GM23338 (cell line): ENCODE data around the gene TRIM59. TPM values are rescaled to one million over a fixed set of nuclear protein-coding genes. Genes with fewer than 3 reads are reported as not detected.

Experiments
- ATAC-seq: fragments of 200-7000 bp; cut with Tn5 transposase; 3 replicates; pipeline ENCODE4 v1.9.1; 2020
- DNase-seq: peaks from one replicate; pipeline ENCODE4 v3.0.0-alpha.2; 2015; ENCODE audit warnings: low spot score
- H2AFZ ChIP-seq: fragments of 200-600 bp; sonication (generic); 2 replicates; pipeline ENCODE4 v1.8.0; 2016; ENCODE audit warnings: antibody characterized with exemption, mild to moderate bottlenecking, moderate library complexity
- H3F3A ChIP-seq: fragments of 200-600 bp; sonication (generic); replicated peaks from 2 replicates; pipeline ENCODE4 v1.8.0; 2017; ENCODE audit warnings: antibody characterized with exemption, mixed run types, low read depth
- H3K27ac ChIP-seq: fragments of 200-600 bp; sonication (generic); 2 replicates; pipeline ENCODE4 v1.6.1; 2016; ENCODE audit warnings: low read depth
- H3K27me3 ChIP-seq: fragments of 200-600 bp; sonication (generic); 2 replicates; pipeline ENCODE4 v1.8.0; 2016; ENCODE audit warnings: mild to moderate bottlenecking, mixed run types, moderate library complexity; ENCODE audit not compliant: insufficient read depth
- H3K36me3 ChIP-seq: fragments of 200-600 bp; sonication (generic); 2 replicates; pipeline ENCODE4 v1.8.0; 2016; ENCODE audit warnings: mild to moderate bottlenecking; ENCODE audit not compliant: insufficient read depth
- H3K4me1 ChIP-seq: fragments of 200-600 bp; sonication (generic); 2 replicates; pipeline ENCODE4 v1.8.0; 2016; ENCODE audit warnings: mild to moderate bottlenecking, moderate library complexity; ENCODE audit not compliant: insufficient read depth
- H3K4me2 ChIP-seq: fragments of 200-600 bp; sonication (generic); 2 replicates; pipeline ENCODE4 v1.7.1; 2017; ENCODE audit warnings: mixed run types
- H3K4me3 ChIP-seq: fragments of 200-600 bp; sonication (generic); 2 replicates; pipeline ENCODE4 v1.6.1; 2016; ENCODE audit warnings: mixed run types
- H3K79me2 ChIP-seq: fragments of 200-600 bp; sonication (generic); replicated peaks from 2 replicates; pipeline ENCODE4 v1.8.0; 2017; ENCODE audit warnings: mild to moderate bottlenecking; ENCODE audit not compliant: insufficient read depth
- H3K9me2 ChIP-seq: fragments of 200-600 bp; sonication (generic); 2 replicates; pipeline ENCODE4 v1.8.0; 2017; ENCODE audit not compliant: insufficient read depth
- H4K20me1 ChIP-seq: fragments of 200-600 bp; sonication (generic); replicated peaks from 2 replicates; pipeline ENCODE4 v1.8.0; 2017; ENCODE audit warnings: mild to moderate bottlenecking; ENCODE audit not compliant: insufficient read depth
- H3K27ac Mint-ChIP-seq: 2 replicates; pipeline ENCODE4 v1.8.0; 2020; ENCODE audit warnings: inconsistent platforms, mild to moderate bottlenecking, moderate library complexity, mixed read lengths
- H3K27me3 Mint-ChIP-seq: 3 replicates; pipeline ENCODE4 v1.8.0; 2022; ENCODE audit warnings: low read depth, mild to moderate bottlenecking, moderate library complexity, mixed read lengths, inconsistent platforms; ENCODE audit not compliant: insufficient read depth, poor library complexity
- H3K36me3 Mint-ChIP-seq: 3 replicates; pipeline ENCODE4 v1.8.0; 2021; ENCODE audit warnings: low read depth, mild to moderate bottlenecking, inconsistent platforms, moderate library complexity, mixed read lengths
- H3K4me1 Mint-ChIP-seq: 3 replicates; pipeline ENCODE4 v1.8.0; 2020; ENCODE audit warnings: mild to moderate bottlenecking, inconsistent platforms, mixed read lengths
- H3K4me3 Mint-ChIP-seq: 3 replicates; pipeline ENCODE4 v1.8.0; 2021; ENCODE audit warnings: moderate library complexity, mild to moderate bottlenecking, inconsistent platforms, mixed read lengths
- H3K9me3 Mint-ChIP-seq: 3 replicates; pipeline ENCODE4 v1.8.0; 2020; ENCODE audit warnings: moderate library complexity, mild to moderate bottlenecking, inconsistent platforms, mixed read lengths
- CREB1 ChIP-seq: fragments of 250-450 bp; sonication (Bioruptor Pico); IDR thresholded peaks from 2 replicates; pipeline ENCODE4 v1.5.0; 2020; ENCODE audit warnings: low read depth, mild to moderate bottlenecking, moderate library complexity
- EZH2phosphoT487 ChIP-seq: fragments of 200-600 bp; sonication (generic); IDR thresholded peaks from one replicate; pipeline ENCODE4 v1.8.1; 2018; ENCODE audit warnings: antibody characterized with exemption; ENCODE audit not compliant: unreplicated experiment
- JUNB ChIP-seq: IDR thresholded peaks from one replicate; pipeline ENCODE4 v1.6.1; 2016; ENCODE audit warnings: antibody characterized with exemption; ENCODE audit not compliant: unreplicated experiment
- NANOG ChIP-seq: IDR thresholded peaks from 2 replicates; pipeline ENCODE4 v1.6.1; 2016; ENCODE audit warnings: antibody characterized with exemption, borderline replicate concordance
- POLR2AphosphoS5 ChIP-seq: IDR thresholded peaks from 2 replicates; pipeline ENCODE4 v1.6.1; 2016; ENCODE audit warnings: antibody characterized with exemption, low read depth
- STAT1 ChIP-seq: IDR thresholded peaks from one replicate; pipeline ENCODE4 v1.6.1; 2016; ENCODE audit warnings: antibody characterized with exemption; ENCODE audit not compliant: unreplicated experiment
- ZNF114 ChIP-seq: fragments of 250-450 bp; sonication (Bioruptor Pico); IDR thresholded peaks from 2 replicates; pipeline ENCODE4 v1.5.0; 2020; ENCODE audit warnings: mild to moderate bottlenecking, moderate library complexity
- ZNF331 ChIP-seq: fragments of 250-450 bp; sonication (Bioruptor Pico); IDR thresholded peaks from 2 replicates; pipeline ENCODE4 v1.5.0; 2020; ENCODE audit warnings: low read depth, mild to moderate bottlenecking, moderate library complexity
- ZNF462 ChIP-seq: fragments of 250-450 bp; sonication (Bioruptor Pico); IDR thresholded peaks from 2 replicates; pipeline ENCODE4 v1.5.0; 2020; ENCODE audit warnings: mild to moderate bottlenecking, moderate library complexity
- polyA plus RNA-seq: library from polyadenylated mRNA; unstranded; fragments of >200 nt; fragmentation: Nextera tagmentation; extraction: Ambion mirVana; gene quantifications from 2 replicates; pipeline ENCODE4 v1.2.1, GENCODE V29; 2016
- total RNA-seq: library from RNA; depleted of rRNA; stranded (reverse); fragments of >200 nt; shearing (Covaris generic); gene quantifications from 2 replicates; pipeline ENCODE4 v1.2.3, GENCODE V29; 2014
- TF ChIP-seq, protein P1 (sequence below): IDR thresholded peaks from one replicate; pipeline ENCODE4 v1.6.1; 2018; ENCODE audit warnings: antibody characterized with exemption; ENCODE audit not compliant: unreplicated experiment
- TF ChIP-seq, protein P2 (sequence below), 2 experiments: fragments of 200-600 bp in 1 of 2; sonication (generic) in 1 of 2; conservative IDR thresholded peaks; 2 replicates each; pipeline versions ENCODE4 v1.5.1 to v1.6.1; 2016 to 2017; ENCODE audit warnings: antibody characterized with exemption in 2 of 2, low read depth in 2 of 2, mild to moderate bottlenecking in 2 of 2, moderate library complexity in 1 of 2

TRIM59 gene
- total and polyA plus RNA-seq, 2 experiments from 2014 or later: 46.2 to 98.6 TPM

DNA sequence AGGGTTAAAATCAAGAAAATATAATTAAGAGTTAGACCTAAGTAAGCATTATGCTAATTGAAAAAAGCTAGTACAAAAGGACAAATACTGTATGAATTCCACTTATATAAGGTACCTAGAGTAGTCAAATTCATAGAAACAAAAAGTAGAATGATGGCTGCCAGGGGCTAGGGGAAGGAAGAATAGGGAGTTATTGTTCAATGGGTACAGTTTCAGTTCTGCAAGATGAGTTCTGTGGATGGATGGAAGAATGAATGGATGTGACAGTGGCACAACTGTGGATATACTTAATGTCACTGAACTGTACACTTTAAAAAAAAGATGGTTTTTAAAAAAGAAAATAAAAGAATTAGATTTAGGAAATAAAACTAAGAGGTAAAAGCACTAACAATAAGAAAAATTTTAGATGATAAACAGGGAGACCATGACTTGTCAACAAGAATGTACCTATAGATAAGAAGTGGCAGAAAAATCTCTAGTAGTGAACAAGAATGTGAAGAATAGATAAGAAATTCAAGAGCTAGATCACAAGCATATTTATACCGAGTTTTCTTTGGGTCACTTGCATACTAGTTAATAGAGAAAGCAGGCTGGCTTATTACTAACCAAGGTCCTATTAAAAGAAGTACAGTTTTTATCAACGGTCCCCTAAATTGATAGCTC, 56.1 kb downstream of the TRIM59 start (continued):
- TF ChIP-seq, protein P1, sequence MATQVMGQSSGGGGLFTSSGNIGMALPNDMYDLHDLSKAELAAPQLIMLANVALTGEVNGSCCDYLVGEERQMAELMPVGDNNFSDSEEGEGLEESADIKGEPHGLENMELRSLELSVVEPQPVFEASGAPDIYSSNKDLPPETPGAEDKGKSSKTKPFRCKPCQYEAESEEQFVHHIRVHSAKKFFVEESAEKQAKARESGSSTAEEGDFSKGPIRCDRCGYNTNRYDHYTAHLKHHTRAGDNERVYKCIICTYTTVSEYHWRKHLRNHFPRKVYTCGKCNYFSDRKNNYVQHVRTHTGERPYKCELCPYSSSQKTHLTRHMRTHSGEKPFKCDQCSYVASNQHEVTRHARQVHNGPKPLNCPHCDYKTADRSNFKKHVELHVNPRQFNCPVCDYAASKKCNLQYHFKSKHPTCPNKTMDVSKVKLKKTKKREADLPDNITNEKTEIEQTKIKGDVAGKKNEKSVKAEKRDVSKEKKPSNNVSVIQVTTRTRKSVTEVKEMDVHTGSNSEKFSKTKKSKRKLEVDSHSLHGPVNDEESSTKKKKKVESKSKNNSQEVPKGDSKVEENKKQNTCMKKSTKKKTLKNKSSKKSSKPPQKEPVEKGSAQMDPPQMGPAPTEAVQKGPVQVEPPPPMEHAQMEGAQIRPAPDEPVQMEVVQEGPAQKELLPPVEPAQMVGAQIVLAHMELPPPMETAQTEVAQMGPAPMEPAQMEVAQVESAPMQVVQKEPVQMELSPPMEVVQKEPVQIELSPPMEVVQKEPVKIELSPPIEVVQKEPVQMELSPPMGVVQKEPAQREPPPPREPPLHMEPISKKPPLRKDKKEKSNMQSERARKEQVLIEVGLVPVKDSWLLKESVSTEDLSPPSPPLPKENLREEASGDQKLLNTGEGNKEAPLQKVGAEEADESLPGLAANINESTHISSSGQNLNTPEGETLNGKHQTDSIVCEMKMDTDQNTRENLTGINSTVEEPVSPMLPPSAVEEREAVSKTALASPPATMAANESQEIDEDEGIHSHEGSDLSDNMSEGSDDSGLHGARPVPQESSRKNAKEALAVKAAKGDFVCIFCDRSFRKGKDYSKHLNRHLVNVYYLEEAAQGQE: no peak
- TF ChIP-seq CREB1 (no peak), ZNF114 (CRISPR knock-in tag) (no peak), ZNF331 (CRISPR knock-in tag) (no peak), POLR2AphosphoS5 (no peak), JUNB (no peak), STAT1 (no peak)

DNA sequence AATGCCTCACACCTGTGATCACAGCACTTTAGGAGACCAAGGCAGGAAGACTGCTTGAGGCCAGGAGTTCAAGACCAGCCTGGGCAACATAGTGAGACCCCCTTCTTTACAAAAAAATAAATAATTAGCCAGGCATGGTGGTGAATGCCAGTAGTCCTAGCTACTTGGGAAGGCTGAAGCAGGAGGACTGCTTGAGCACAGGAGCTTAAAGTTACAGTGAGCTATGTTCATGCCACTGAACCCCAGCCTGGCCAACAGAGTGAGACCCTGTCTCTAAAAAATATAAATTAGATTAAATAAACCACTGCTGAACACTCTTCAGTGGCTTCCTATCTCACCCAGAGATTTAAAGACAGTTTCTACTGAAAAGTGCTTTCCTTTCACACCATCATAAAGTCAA, 56.8 kb downstream of the TRIM59 start:
- no peaks in the 10 kb centered on the region for H3K36me3 Mint-ChIP-seq
- H4K20me1 ChIP-seq: no peaks in the 10 kb centered on the region; the same call in 1 of the 2 replicates
- H3K4me3 ChIP-seq: no peak overlapping the region
- no peaks in the 10 kb centered on the region for H3F3A ChIP-seq
- H3K27ac Mint-ChIP-seq: no peak overlapping the region
- no peaks in the 10 kb centered on the region for H3K4me1 ChIP-seq
- H3K4me1 Mint-ChIP-seq: no peaks in the 10 kb centered on the region
- no peak overlapping the region for H2AFZ ChIP-seq
- no peaks in the 10 kb centered on the region for H3K36me3 ChIP-seq
- peaks cover 37% of the 10 kb centered on the region for H3K79me2 ChIP-seq
- H3K4me2 ChIP-seq: no peak overlapping the region
- no peaks in the 10 kb centered on the region for H3K9me3 Mint-ChIP-seq
- H3K4me3 Mint-ChIP-seq: no peak overlapping the region
- H3K27me3 Mint-ChIP-seq: no peaks in the 10 kb centered on the region
- no peaks in the 10 kb centered on the region for H3K9me2 ChIP-seq
- no peak overlapping the region for H3K27ac ChIP-seq
- DNase-seq (no peak), ATAC-seq (no peak)
- H3K27me3 ChIP-seq: no peaks in the 10 kb centered on the region
- no peak for TF ChIP-seq JUNB
- TF ChIP-seq NANOG: no peak
- no peak for TF ChIP-seq ZNF331 (CRISPR knock-in tag)
- TF ChIP-seq CREB1: no peak
- no peak for TF ChIP-seq ZNF462 (CRISPR knock-in tag)
- TF ChIP-seq ZNF114 (CRISPR knock-in tag): no peak
- TF ChIP-seq, protein P2, sequence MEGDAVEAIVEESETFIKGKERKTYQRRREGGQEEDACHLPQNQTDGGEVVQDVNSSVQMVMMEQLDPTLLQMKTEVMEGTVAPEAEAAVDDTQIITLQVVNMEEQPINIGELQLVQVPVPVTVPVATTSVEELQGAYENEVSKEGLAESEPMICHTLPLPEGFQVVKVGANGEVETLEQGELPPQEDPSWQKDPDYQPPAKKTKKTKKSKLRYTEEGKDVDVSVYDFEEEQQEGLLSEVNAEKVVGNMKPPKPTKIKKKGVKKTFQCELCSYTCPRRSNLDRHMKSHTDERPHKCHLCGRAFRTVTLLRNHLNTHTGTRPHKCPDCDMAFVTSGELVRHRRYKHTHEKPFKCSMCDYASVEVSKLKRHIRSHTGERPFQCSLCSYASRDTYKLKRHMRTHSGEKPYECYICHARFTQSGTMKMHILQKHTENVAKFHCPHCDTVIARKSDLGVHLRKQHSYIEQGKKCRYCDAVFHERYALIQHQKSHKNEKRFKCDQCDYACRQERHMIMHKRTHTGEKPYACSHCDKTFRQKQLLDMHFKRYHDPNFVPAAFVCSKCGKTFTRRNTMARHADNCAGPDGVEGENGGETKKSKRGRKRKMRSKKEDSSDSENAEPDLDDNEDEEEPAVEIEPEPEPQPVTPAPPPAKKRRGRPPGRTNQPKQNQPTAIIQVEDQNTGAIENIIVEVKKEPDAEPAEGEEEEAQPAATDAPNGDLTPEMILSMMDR (conservative IDR thresholded peaks at IDR 0.05; ENCODE audit: low read depth in 2 of 2): no peak
- TF ChIP-seq POLR2AphosphoS5: no peak
- TF ChIP-seq EZH2phosphoT487: no peak
